ENCODE results near the gene GIMAP7.

DNA sequence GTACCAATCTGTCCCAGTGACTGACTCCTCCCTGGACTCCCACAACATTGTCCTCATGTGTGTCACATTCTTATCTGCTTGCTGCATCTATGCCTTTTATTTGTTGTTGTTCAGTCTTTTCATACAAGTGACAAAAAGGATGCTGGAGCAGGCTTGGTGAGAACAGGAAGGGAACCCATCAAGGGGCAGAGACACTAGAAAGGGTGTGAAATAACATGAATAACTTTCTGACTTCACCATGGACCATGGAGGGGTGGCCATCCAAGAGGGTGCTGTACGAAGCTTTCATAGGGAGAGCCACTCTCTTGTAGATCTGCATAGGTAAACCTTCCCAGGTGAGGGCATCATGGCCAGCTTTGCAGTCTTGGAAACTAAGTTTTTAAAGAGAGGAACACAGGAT lies 49.7 kb upstream of the GIMAP7 start:
- no peak for TF ChIP-seq CTCF (IDR thresholded peaks at IDR 0.05)
- TF ChIP-seq POLR2A (IDR thresholded peaks at IDR 0.05): no peak

Measured in breast epithelium (tissue), 3 donors.